Stimulated activated CD8-positive, alpha-beta memory T cell treated with anti-CD3 and anti-CD28 coated beads, Interleukin-12 subunit alpha, Interleukin-12 subunit beta, amount 100 ng/mL, for 24 hours (primary cell): ENCODE measurements around the gene PLEKHH1.

Experiments used
- DNase-seq: peaks from one replicate; pipeline ENCODE4 v3.0.0-alpha.2; 2020; ENCODE audit errors: extremely low read depth

PLEKHH1 gene

GRCh38 chr14:67630186-67630585 lies 97.1 kb downstream of the PLEKHH1 start:
- DNase-seq, result no peak

GRCh38 chr14:67630938-67631337 lies 97.8 kb downstream of the PLEKHH1 start:
- DNase-seq, result no peak

GRCh38 chr14:67633451-67634147 lies 100.5 kb downstream of the PLEKHH1 start:
- no peak for DNase-seq

GRCh38 chr14:67636361-67636919 lies 103.3 kb downstream of the PLEKHH1 start:
- no peak for DNase-seq

GRCh38 chr14:67638642-67639041 lies 105.6 kb downstream of the PLEKHH1 start:
- no peak for DNase-seq
